Osteoblast (primary cell): ENCODE data around the gene ZNF593OS. TPM values are rescaled to one million over a fixed set of nuclear protein-coding genes. Genes with fewer than 3 reads are reported as not detected.

ENCODE experiments used
- DNase-seq: peaks from one replicate; pipeline ENCODE4 v3.0.0; 2011; ENCODE audit warnings: low spot score, mixed read lengths; ENCODE audit not compliant: insufficient read length; ENCODE audit errors: missing footprints
- H2AFZ ChIP-seq: 2 replicates; pipeline ENCODE4 v1.6.0; 2011; ENCODE audit warnings: mild to moderate bottlenecking, low read length
- H3K27ac ChIP-seq: 2 replicates; pipeline ENCODE4 v1.5.1; 2011; ENCODE audit warnings: mild to moderate bottlenecking, low read depth, low read length, moderate library complexity
- H3K27me3 ChIP-seq: 2 replicates; pipeline ENCODE4 v1.6.0; 2012; ENCODE audit warnings: mild to moderate bottlenecking, control low read depth, inconsistent platforms, low read length, moderate library complexity; ENCODE audit not compliant: insufficient read depth
- H3K36me3 ChIP-seq: 2 replicates; pipeline ENCODE4 v1.5.1; 2011; ENCODE audit warnings: mild to moderate bottlenecking, low read length, control low read depth, moderate library complexity; ENCODE audit not compliant: insufficient read depth
- H3K4me1 ChIP-seq: 2 replicates; pipeline ENCODE4 v1.5.1; 2011; ENCODE audit warnings: mild to moderate bottlenecking, low read length, control low read depth, moderate library complexity; ENCODE audit not compliant: insufficient read depth
- H3K4me2 ChIP-seq: 2 replicates; pipeline ENCODE4 v1.6.0; 2011; ENCODE audit warnings: mild to moderate bottlenecking, low read length; ENCODE audit not compliant: insufficient read depth
- H3K4me3 ChIP-seq: fragments of 200-600 bp; sonication (generic); 3 replicates; pipeline ENCODE4 v1.5.1; 2012; ENCODE audit warnings: mild to moderate bottlenecking, low read length, inconsistent platforms; ENCODE audit not compliant: insufficient read depth
- H3K79me2 ChIP-seq: 2 replicates; pipeline ENCODE4 v1.6.0; 2012; ENCODE audit warnings: mild to moderate bottlenecking, low read length, control low read depth, inconsistent platforms; ENCODE audit not compliant: insufficient read depth
- H3K9me3 ChIP-seq: 2 replicates; pipeline ENCODE4 v1.5.1; 2011; ENCODE audit warnings: low read depth, low read length, control low read depth
- H4K20me1 ChIP-seq: 2 replicates; pipeline ENCODE4 v1.6.0; 2012; ENCODE audit warnings: mild to moderate bottlenecking, low read length, control low read depth; ENCODE audit not compliant: insufficient read depth
- CTCF ChIP-seq: IDR thresholded peaks from 2 replicates; pipeline ENCODE4 v1.5.1; 2011; ENCODE audit warnings: mild to moderate bottlenecking, low read depth, low read length, moderate library complexity; ENCODE audit errors: extremely low read depth
- total RNA-seq: library from RNA; depleted of rRNA; stranded (reverse); fragments of >200 nt; gene quantifications from 2 replicates; pipeline ENCODE4 v1.2.3, GENCODE V29; 2012

Gene ZNF593OS
- total RNA-seq, 1 donor, result not detected

DNA sequence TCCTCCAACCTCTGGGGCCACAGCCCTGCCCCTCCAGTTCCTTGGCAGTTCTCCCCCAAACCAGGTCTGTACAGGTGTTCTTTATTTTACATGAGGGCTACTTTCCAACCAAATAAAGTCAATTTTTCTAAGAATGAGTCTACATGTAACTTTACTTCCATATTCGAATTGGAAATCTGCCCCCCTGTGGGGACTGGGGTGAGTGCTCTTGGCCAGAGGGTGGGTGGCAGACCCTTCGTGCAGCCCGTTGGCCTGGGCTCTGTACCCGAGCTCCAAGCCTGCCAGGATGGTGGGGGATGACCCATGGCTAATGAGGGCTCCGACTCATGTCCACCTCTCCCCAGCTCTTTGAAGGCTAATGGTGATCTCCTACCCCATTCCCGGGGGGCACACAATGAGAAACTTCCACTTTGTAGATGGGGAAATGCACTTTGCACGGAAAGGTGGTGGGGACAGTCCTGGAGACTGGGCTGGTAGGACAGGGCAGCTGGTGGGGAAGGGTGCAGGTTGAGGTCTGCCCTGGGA is 18.2 kb upstream of the ZNF593OS start:
- Histone ChIP-seq H3K79me2 (no peaks in the 10 kb centered on the region), H3K9me3 (no peaks in the 10 kb centered on the region), H3K4me2 (no peak overlapping the region), H3K27me3 (peaks cover 16% of the 10 kb centered on the region), H3K27ac (no peak overlapping the region), H3K4me3 (no peak overlapping the region), H3K36me3 (no peaks in the 10 kb centered on the region), H2AFZ (no peak overlapping the region), H4K20me1 (no peaks in the 10 kb centered on the region), H3K4me1 (no peaks in the 10 kb centered on the region)
- peak; percentile 67 for DNase-seq
- TF ChIP-seq CTCF, result no peak

DNA sequence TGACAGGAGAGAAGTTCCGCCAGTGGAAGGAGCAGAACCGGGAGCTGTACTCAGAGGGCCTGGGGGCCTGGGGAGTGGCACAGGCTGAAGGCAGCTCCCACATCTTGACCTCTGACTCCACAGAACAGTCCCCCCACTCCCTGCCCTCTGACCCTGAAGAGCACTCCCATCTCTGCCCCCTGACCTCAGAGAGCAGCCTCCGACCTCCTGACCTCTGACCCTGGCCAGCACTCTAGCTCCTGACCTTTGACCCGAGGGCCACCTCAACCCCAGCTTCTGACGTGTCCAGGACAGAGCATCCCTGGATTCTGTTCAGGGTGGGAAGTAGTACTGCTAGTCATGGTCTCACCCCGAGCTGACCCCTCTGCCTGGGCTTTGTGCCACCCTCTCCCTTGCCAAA is 17.7 kb upstream of the ZNF593OS start:
- TF ChIP-seq CTCF, result no peak
- H2AFZ ChIP-seq, result no peak overlapping the region
- no peaks in the 10 kb centered on the region for H3K9me3 ChIP-seq
- H3K4me2 ChIP-seq, result no peak overlapping the region
- no peaks in the 10 kb centered on the region for H4K20me1 ChIP-seq
- no peaks in the 10 kb centered on the region for H3K36me3 ChIP-seq
- H3K79me2 ChIP-seq, result no peaks in the 10 kb centered on the region
- no peak overlapping the region for H3K27ac ChIP-seq
- no peak overlapping the region for H3K4me3 ChIP-seq
- peak; percentile 39 for DNase-seq
- H3K4me1 ChIP-seq, result no peaks in the 10 kb centered on the region
- H3K27me3 ChIP-seq, result peaks cover 14% of the 10 kb centered on the region

DNA sequence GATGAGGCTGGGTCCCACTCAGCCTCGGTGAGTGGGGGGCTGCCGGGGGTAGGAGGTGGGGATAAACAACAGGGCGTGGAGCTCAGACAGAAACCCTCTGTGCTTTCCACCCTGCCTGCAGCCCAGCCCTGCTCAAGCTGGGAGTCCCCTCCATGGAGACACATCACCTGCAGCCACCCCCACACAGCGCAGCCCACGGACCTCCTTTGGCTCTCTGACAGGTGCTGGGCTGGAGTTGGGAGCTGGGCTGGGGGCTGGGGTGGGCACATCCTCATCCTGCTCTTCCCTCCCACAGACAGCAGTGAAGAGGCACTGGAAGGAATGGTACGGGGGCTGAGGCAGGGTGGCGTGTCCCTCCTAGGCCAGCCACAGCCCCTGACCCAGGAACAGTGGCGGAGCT is 16.8 kb upstream of the ZNF593OS start:
- Histone ChIP-seq H3K36me3 (no peaks in the 10 kb centered on the region), H3K79me2 (no peaks in the 10 kb centered on the region), H4K20me1 (no peaks in the 10 kb centered on the region), H2AFZ (no peak overlapping the region), H3K27ac (no peak overlapping the region), H3K4me1 (no peaks in the 10 kb centered on the region), H3K4me3 (no peak overlapping the region), H3K27me3 (peaks cover 8% of the 10 kb centered on the region), H3K4me2 (no peak overlapping the region), H3K9me3 (no peaks in the 10 kb centered on the region)
- DNase-seq, result peak; percentile 66
- TF ChIP-seq CTCF, result no peak

DNA sequence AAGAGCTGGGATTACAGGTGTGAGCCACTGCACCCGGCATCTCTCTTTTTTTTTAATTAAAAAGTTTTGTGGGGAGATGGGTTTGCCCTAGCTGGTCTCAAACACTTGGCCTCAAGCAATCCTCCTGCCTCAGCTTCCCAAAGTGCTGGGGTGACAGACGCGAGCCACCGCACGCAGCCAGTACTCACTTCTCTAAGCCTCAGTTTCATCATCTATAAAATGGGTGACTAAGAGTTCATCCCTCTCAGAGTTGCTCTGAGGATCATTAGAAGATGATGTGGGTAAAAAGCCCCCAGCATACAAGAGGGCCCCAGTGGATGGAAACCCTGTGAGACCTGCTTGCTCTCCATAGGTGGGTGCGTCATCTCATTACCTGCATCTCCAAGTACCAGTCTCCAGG is 16.2 kb upstream of the ZNF593OS start:
- Histone ChIP-seq H3K79me2 (no peaks in the 10 kb centered on the region), H3K4me3 (no peak overlapping the region)
- DNase-seq, result no peak

More for the DNA sequence above, 16.2 kb upstream of the ZNF593OS start:
- no peaks in the 10 kb centered on the region for H4K20me1 ChIP-seq
- no peak for TF ChIP-seq CTCF
- no peak overlapping the region for H3K4me2 ChIP-seq
- no peaks in the 10 kb centered on the region for H3K36me3 ChIP-seq
- H3K4me1 ChIP-seq, result no peaks in the 10 kb centered on the region
- H3K27ac ChIP-seq, result no peak overlapping the region
- H3K9me3 ChIP-seq, result no peaks in the 10 kb centered on the region
- peaks cover 4% of the 10 kb centered on the region for H3K27me3 ChIP-seq
- H2AFZ ChIP-seq, result no peak overlapping the region
